ENCODE results near the gene OR2T2. TPM values are rescaled to one million over a fixed set of nuclear protein-coding genes. Genes with fewer than 3 reads are reported as not detected.
"Not testable (repeated sequence)": the region's sequence is repeated elsewhere in the genome, so short reads cannot be mapped to it uniquely, and the experiment has no call there.

Gene OR2T2, protein sequence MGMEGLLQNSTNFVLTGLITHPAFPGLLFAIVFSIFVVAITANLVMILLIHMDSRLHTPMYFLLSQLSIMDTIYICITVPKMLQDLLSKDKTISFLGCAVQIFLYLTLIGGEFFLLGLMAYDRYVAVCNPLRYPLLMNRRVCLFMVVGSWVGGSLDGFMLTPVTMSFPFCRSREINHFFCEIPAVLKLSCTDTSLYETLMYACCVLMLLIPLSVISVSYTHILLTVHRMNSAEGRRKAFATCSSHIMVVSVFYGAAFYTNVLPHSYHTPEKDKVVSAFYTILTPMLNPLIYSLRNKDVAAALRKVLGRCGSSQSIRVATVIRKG
- total RNA-seq = not detected in 2 replicates

DNA sequence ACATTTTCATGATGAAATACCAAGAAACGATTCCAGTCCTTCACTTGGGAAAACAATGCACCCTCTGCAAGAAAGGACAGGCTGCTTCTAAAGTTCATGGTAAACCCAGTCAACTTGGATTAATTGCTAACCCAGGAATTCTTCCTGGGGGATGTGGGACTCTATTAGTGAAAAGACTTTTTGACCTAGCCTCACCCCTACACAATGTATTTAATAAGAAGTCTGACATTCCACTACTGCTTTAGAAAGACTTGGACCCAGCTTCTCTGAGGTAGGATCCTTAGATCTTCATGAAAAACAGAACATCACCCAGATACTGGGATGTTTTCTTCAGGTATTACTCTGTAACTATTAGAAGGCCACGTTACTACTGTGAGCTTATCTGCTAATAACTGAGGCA lies at the start of gene OR2T2:
Gene OR2T2, plus strand, starts transcription at position 239 of the 400 bp plus-strand sequence. CDS start 7,161 bp downstream, outside the sequence.
- DNase-seq = not testable (repeated sequence)

- no peak for DNase-seq
Observed at GRCh38 chr1:248402748-248403147, 42.7 kb upstream of the OR2T2 start, which contains the start of gene OR2T1. Gene OR2T1, plus strand, starts transcription at chr1:248403048. Its CDS starts 3,100 bp downstream, at chr1:248406148.

DNA sequence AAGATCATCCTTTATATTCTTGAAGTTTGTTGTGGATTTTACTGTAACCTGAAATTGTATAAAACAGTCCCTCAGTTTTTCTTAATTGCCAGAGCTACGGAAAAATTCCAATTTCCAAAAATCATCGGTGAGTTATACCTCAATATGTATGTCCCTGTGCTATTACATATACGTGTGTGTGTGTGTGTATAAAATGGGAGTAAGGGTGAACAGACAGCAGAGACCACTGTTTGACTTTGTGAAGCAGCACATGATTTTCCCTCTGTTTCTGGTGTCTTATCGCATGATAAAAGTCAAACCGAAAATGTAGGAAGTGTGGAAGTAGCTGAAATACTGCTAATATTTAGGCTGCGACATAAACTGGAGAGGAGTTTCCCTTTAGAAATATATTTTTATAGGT lies 41.4 kb upstream of the OR2T2 start:
- peak; percentile 49 for DNase-seq

GRCh38 chr1:248406721-248407692 lies 38.4 kb upstream of the OR2T2 start:
- DNase-seq = no peak

- no peak for DNase-seq
Observed at GRCh38 chr1:248416226-248416625, 29.2 kb upstream of the OR2T2 start.

GRCh38 chr1:248417854-248418253 lies 27.6 kb upstream of the OR2T2 start:
- no peak for DNase-seq

- no peak for DNase-seq
Observed at GRCh38 chr1:248421384-248421783, 24.1 kb upstream of the OR2T2 start.

DNA sequence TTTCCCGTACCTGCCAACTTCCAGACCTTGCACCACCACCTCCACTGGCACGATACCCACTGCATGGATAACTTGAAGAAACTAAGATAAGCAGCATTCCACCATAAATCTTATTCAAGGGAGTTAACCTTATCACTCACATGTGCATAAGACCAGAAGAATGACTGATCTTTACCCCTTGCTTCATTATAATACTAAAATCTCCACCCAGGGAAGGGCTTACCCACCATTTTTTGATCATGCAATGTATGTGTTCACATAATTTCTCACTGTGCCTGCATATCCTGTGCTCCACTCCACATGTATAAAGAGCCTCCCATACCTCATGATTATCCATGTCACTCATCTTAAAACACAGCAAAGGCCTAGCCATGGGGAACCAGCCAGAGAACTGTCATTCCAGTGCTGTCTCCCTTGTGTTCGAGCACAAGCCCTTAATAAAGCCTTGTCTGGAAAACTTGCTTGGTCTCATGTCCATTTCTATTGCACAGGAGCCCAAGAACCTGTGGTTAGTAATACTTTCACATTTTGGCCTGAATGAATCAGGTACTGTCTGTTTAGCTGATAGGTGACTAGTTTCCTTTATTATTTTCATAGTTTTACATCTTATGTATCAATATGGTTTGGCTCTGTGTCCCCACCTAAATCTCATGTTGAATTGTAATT lies 17.8 kb upstream of the OR2T2 start:
- not testable (repeated sequence) for DNase-seq

- not testable (repeated sequence) for DNase-seq
Observed at GRCh38 chr1:248428192-248428533, 17.3 kb upstream of the OR2T2 start.

GRCh38 chr1:248431683-248432082 lies 13.8 kb upstream of the OR2T2 start:
- not testable (repeated sequence) for DNase-seq

- DNase-seq = not testable (repeated sequence)
Observed at GRCh38 chr1:248432201-248432600, 13.2 kb upstream of the OR2T2 start.

DNA sequence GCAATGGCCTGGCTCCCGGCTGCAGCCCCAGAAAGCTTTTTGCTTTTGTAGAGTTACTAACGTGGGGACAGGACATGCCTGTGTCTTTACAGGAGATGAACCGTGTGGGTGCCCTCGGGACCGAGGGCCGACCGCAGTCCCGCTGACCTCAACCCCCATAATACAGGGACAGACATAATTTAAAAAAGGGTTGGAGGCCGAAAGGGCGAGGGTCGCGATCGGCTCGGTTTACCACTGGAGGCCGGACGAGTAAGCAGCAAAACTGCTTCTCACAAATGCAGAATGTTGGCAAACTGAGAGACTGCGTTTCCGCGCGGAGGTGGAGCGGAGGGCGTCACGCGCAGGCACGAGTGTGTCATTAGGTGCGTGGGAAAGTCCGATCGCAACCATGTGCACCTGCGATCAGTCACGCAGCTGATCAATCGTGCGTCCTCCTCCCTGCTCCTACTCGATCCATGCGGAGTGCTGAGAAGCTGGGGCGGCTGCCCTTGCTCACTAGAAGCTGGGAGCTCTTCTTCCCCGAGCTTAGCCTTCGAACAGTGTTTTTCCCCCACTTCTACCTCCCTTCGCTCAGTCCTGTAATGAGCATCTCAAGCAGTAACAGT lies 11.5 kb upstream of the OR2T2 start:
- DNase-seq = not testable (repeated sequence)

DNA sequence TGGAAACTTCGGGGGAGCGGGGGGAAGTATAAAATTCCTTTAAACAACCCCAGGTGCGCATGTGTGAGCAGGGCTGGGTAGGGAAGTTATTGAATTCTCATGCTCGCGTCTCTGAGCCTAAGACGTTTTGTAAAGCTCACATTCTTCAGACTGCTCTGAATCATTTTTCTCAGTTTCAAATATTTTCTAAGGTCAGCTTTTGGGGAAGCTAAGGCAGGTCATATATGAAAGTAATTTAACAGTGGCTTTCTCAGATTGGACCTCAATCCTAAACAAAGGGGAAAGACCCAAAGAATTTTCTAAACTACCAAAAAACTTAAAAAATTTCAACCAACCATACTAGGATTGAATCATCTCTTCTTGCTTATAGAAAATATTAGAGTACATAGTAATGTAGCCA lies 10.5 kb upstream of the OR2T2 start:
- DNase-seq = not testable (repeated sequence)

- DNase-seq = not testable (repeated sequence)
Observed at GRCh38 chr1:248436303-248436702, 9.1 kb upstream of the OR2T2 start.

GRCh38 chr1:248438668-248439067 lies 6.8 kb upstream of the OR2T2 start:
- not testable (repeated sequence) for DNase-seq

DNA sequence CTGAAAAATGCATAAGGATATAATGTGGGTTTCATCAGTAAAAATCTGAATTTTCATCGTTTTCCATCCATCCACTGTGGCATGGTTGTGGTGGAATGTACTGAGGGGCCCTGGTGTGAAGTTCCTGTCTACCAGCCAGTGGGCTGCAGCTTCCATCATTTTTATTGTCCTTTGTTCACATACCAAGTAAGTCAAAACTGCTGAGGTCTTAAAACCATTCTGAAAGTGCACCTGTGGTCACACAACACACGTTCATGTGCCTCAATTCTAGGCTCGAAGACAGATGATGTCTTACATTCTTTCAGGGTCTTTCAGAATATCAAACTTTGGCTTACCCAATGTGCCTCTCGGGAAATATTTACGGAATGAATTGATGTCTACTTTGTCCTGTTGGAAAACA lies 6.2 kb upstream of the OR2T2 start:
- DNase-seq = not testable (repeated sequence)

- DNase-seq = not testable (repeated sequence)
Observed at GRCh38 chr1:248442500-248443277, 2.7 kb upstream of the OR2T2 start.

GRCh38 chr1:248444603-248445002 lies 834 bp upstream of the OR2T2 start:
- not testable (repeated sequence) for DNase-seq

GRCh38 chr1:248448409-248449074 lies 3.1 kb downstream of the OR2T2 start:
- DNase-seq = not testable (repeated sequence)

DNA sequence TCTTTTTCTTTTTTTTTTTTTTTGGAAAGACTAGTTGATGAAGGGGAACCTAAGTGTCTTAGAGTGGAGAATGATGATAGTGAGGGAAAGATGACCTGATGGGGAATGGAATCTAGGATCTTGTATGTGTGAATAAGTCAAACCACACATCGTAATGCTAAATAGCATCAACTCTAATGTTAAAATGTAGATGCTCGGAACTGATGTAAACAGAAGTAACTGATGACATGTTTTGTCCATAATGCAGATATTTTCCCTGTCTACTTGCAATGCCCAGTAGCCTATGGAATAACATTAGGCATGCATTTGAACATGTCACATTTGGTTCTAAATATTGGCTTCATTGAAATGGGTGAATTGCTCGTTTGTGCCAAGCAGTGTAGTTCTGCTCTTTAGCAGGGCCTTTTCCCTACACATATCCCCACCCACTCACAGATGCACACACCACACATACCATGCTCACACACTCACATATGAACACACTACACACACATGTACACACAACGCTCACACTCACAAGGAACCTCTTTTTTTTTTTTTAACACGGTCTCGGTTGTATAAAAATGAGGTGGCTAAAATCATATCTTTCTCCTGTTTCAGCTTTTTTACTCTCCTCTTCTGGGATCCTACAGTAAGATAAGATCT lies 4.5 kb downstream of the OR2T2 start:
- not testable (repeated sequence) for DNase-seq

Data from dermis blood vessel endothelial cell (primary cell).